SU-DHL-6 (cell line): ENCODE measurements around the gene PHTF2.

Source experiments
- H2AFZ ChIP-seq: fragments of 200-600 bp; sonication (generic); 2 replicates; pipeline ENCODE4 v1.6.1; 2014; ENCODE audit warnings: low read depth, mild to moderate bottlenecking, moderate library complexity, mixed read lengths, antibody characterized with exemption, low read length; ENCODE audit not compliant: severe bottlenecking
- H3F3A ChIP-seq: fragments of 200-600 bp; shearing (Covaris generic); 2 replicates; pipeline ENCODE4 v1.6.0; 2016; ENCODE audit warnings: antibody characterized with exemption, mild to moderate bottlenecking; ENCODE audit not compliant: insufficient read depth
- H3K27ac ChIP-seq: fragments of 200-600 bp; sonication (generic); 2 replicates; pipeline ENCODE4 v1.5.1; 2016; ENCODE audit warnings: low read depth, mild to moderate bottlenecking, low read length, moderate library complexity, mixed read lengths
- H3K27me3 ChIP-seq: fragments of 200-600 bp; sonication (generic), shearing (Covaris generic); 2 replicates; pipeline ENCODE4 v1.6.0; 2014; ENCODE audit warnings: mild to moderate bottlenecking, low read length
- H3K36me3 ChIP-seq: fragments of 200-600 bp; sonication (generic); 2 replicates; pipeline ENCODE4 v1.6.1; 2014; ENCODE audit warnings: mild to moderate bottlenecking, low read length, mixed read lengths
- H3K4me2 ChIP-seq: fragments of 300-600, 200-600 bp; shearing (Covaris generic), sonication (generic); 2 replicates; pipeline ENCODE4 v1.6.0; 2014; ENCODE audit warnings: low read length, low read depth, mild to moderate bottlenecking; ENCODE audit not compliant: poor library complexity, severe bottlenecking
- H3K4me3 ChIP-seq: fragments of 200-600 bp; sonication (generic); 2 replicates; pipeline ENCODE4 v1.5.1; 2014; ENCODE audit warnings: antibody characterized with exemption, low read length, mild to moderate bottlenecking, mixed read lengths; ENCODE audit not compliant: insufficient read depth, poor library complexity, severe bottlenecking
- H3K79me2 ChIP-seq: fragments of 200-600 bp; sonication (generic); 2 replicates; pipeline ENCODE4 v1.6.1; 2014; ENCODE audit warnings: mild to moderate bottlenecking, low read length, moderate library complexity; ENCODE audit not compliant: insufficient read depth
- H3K9ac ChIP-seq: fragments of 200-600 bp; sonication (generic); 2 replicates; pipeline ENCODE4 v1.7.0; 2014; ENCODE audit warnings: mild to moderate bottlenecking, low read length
- H3K9me2 ChIP-seq: fragments of 200-600 bp; sonication (generic); replicated peaks from 2 replicates; pipeline ENCODE4 v1.6.1; 2014; ENCODE audit warnings: low read length; ENCODE audit not compliant: insufficient read depth
- H3K9me3 ChIP-seq: fragments of 200-600 bp; sonication (generic); 2 replicates; pipeline ENCODE4 v1.6.1; 2014; ENCODE audit warnings: low read length, mixed read lengths; ENCODE audit not compliant: insufficient read depth
- H4K20me1 ChIP-seq: fragments of 200-600 bp; sonication (generic); 2 replicates; pipeline ENCODE4 v1.6.1; 2014; ENCODE audit warnings: low read depth, mild to moderate bottlenecking, antibody characterized with exemption, low read length, moderate library complexity, mixed read lengths
- CTCF ChIP-seq: fragments of 200-600 bp; sonication (generic); IDR thresholded peaks from one replicate; pipeline ENCODE4 v1.5.1; 2017; ENCODE audit warnings: antibody characterized with exemption, mild to moderate bottlenecking, low read length, moderate library complexity; ENCODE audit not compliant: insufficient read depth, poor library complexity, severe bottlenecking
- EZH2phosphoT487 ChIP-seq: fragments of 200-600 bp; sonication (generic), shearing (Covaris generic); conservative IDR thresholded peaks from 2 replicates; pipeline ENCODE4 v1.6.1; 2018; ENCODE audit warnings: mild to moderate bottlenecking, antibody characterized with exemption, low read length, moderate library complexity, mixed read lengths

The PHTF2 gene

GRCh38 chr7:77910124-77910523 is 111.6 kb downstream of the PHTF2 start:
- Histone ChIP-seq H3K9ac (peak overlapping the region; percentile 57), H4K20me1 (no peaks in the 10 kb centered on the region), H3K9me3 (no peaks in the 10 kb centered on the region), H3K36me3 (peaks cover 24% of the 10 kb centered on the region), H3K4me3 (no peak overlapping the region), H3K27ac (peak overlapping the region; percentile 99), H3K9me2 (no peaks in the 10 kb centered on the region), H3K27me3 (no peaks in the 10 kb centered on the region), H3F3A (peaks cover 89% of the 10 kb centered on the region), H3K4me2 (peak overlapping the region; percentile 84), H3K79me2 (peaks cover 55% of the 10 kb centered on the region), H2AFZ (no peak overlapping the region)
- TF ChIP-seq CTCF (peak; percentile 43), EZH2phosphoT487 (no peak)

DNA sequence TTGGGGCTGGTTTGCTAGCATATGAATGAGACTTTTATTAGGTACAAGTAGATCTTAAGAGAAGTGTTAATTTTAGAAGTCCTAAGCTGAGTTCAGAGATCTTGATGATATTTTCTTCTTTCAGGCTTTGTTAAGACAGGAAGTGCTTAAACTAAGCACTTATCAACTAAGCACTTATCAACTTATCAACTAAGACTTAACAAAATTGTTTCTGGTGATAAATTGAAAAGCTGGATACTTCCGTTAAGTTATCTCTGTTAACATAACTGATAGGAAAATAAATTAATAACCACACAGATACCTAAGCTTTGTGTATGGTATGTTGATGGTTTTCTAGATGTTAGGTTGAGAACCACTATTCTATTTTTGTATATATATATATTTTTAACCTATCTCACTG is 113.7 kb downstream of the PHTF2 start:
- H2AFZ ChIP-seq, result no peak overlapping the region
- peak overlapping the region; percentile 44 for H3K9ac ChIP-seq
- H3K79me2 ChIP-seq, result peaks cover 74% of the 10 kb centered on the region
- peak overlapping the region; percentile 19 for H3K4me3 ChIP-seq
- no peaks in the 10 kb centered on the region for H3K27me3 ChIP-seq
- no peaks in the 10 kb centered on the region for H3K9me2 ChIP-seq
- no peak for TF ChIP-seq EZH2phosphoT487
- no peak for TF ChIP-seq CTCF
- H3K27ac ChIP-seq, result peak overlapping the region; percentile 99
- no peaks in the 10 kb centered on the region for H4K20me1 ChIP-seq
- no peaks in the 10 kb centered on the region for H3K9me3 ChIP-seq
- peaks cover 28% of the 10 kb centered on the region for H3K36me3 ChIP-seq
- H3K4me2 ChIP-seq, result peak overlapping the region; percentile 84
- peaks cover 71% of the 10 kb centered on the region for H3F3A ChIP-seq

DNA sequence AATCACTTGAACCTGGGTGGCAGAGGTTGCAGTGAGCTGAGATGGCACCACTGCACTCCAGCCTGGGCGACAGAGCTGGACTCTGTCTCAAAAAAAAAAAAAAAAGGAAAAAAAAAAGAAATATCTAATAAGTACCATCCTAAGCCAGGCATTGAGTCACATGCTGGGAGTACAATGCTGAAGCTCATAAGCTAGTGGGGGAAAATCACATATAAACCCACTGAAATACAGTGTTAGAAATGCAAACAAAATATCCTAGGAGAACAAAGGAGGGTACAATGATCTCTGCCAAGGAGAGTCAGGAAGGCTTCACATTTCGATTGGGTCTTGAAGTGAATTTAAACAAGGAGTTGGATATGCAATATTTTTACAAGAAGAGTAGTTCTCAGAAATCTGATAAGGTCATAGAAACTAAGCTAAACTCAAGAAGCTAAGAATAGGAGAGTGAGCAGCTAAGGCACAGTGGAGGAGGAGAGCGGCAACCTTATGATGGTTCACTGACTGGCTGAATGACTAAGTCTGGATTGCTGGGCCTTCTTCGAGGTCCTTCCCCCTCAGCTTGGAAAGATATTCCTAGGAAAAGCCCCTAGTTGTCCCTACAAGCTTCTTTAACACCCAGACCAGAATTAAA is 115.5 kb downstream of the PHTF2 start:
- TF ChIP-seq EZH2phosphoT487 (no peak), CTCF (no peak)

More for the DNA sequence above, 115.5 kb downstream of the PHTF2 start:
- Histone ChIP-seq H3K27me3 (no peaks in the 10 kb centered on the region), H3K36me3 (peaks cover 24% of the 10 kb centered on the region), H4K20me1 (no peaks in the 10 kb centered on the region), H2AFZ (no peak overlapping the region), H3F3A (peaks cover 64% of the 10 kb centered on the region), H3K4me3 (no peak overlapping the region), H3K9me3 (no peaks in the 10 kb centered on the region), H3K4me2 (peak overlapping the region; percentile 84), H3K79me2 (peaks cover 76% of the 10 kb centered on the region), H3K9ac (peak overlapping the region; percentile 11), H3K27ac (peak overlapping the region; percentile 99), H3K9me2 (no peaks in the 10 kb centered on the region)
